NCI-H1930 (cell line): Measurements from ENCODE around the gene OR52E8.

ENCODE experiments used
- DNase-seq, 2 experiments: peaks; one replicate each; lab custom pipeline; 2025; lab: John Stamatoyannopoulos, UW

Gene OR52E8

DNA sequence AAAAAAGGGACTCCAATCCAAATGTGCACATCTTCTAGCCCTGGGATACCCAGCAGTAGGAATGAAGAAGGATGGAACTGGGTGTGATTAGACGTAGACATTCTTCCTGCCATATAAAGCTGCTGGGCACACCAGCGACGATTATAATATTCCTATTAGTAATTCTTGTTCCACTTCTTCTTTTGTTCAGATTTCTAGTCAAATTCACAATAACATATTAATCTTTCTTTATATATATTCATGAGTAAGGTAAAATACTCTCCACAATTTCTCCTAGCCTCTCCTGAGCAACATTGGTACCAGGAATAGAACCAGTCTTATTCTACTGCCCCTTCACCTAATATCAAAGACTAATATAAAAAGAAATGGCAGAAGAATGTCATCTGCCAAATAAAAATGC, at the start of gene OR52E8:
TSS of gene OR52E8 (minus strand) at position 101 of the 400 bp plus-strand sequence. CDS start at position 101, 0 bp downstream.
- no peak for DNase-seq

DNA sequence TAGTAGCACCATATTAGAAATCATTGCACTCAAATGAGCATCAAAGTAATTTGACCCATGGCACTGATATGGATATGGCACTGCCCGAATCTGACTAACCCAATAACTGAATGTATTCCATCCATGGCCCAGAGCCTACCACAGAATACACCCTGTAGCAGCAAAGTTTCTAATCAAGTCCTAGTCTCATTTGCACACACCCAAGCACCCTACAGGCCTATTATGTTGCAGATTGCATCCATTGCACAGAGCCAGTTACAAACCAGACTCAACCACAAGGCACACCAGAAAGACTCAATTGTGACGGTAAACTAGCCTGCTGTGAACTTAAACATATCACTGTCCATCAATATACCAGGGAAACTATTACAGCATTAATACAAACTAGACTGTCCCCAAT, 42.0 kb upstream of the OR52E8 start:
- no peak for DNase-seq

DNA sequence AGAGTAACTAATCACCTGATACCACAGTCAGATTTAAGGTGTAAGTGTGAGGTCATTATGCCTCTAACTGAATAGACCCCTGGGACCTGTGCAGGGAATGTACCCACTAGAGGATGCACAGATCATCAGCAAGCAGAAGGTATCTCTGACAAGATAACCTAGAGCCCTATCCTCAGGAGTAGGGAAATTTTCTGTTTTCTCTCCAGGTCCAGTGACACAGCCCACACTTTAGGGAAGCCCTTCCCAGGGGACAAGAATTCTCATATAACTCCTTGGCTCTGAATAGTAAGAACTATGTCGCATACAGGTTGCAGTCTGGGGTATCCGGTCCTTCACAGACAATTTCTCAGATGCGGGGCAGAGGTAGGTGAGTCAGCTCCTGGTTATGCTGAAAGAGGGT, 35.4 kb upstream of the OR52E8 start, which contains the start of gene OR52E5:
TSS of gene OR52E5 (plus strand) at position 301 of the 400 bp plus-strand sequence. CDS start 7,569 bp downstream, outside the sequence.
- DNase-seq, result no peak

DNA sequence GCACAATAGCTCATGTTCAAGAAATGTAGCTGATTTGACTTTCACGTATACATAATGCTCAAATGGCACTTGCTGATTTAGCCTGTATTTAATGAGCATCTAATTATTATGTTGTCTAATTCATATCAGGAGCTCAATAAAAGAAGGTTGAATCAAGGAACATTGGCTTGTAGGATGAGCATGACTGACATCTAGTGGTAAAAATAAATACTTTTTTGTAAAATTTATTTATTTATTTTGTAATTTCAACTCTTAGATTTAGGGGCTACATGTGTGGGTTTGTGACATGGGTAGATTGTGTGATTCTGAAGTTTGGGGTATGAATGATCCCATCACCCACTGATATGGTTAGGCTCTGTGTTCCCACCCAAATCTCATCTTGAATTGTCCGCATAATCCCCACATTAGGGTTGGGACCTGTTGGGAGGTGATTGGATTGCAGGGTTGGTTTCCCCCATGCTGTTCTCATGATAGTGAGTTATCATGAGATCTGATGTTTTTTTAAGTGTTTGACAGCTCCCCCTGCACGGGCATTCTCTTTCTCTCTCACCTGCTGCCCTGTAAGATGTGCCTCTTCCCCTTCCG, 33.8 kb upstream of the OR52E8 start:
- no peak for DNase-seq

DNA sequence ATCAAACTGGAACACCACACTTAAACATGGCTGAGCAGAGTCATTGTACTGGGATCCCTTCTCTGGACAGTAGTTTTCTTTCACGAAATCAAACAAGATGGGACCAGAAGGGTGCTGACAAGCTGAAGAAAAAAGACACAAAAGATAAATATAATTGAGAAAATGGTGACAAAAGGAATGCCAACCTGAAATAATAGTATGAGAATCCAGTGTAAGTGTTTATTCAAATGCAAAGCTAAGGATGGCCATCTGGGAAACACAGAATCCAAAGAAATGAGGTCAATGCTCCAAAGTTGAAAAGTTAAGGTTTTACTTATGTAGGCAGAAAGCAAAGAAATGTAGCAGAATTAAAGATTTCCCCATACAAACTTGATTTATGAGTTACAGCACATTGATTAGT, 30.2 kb upstream of the OR52E8 start:
- DNase-seq, result no peak

DNA sequence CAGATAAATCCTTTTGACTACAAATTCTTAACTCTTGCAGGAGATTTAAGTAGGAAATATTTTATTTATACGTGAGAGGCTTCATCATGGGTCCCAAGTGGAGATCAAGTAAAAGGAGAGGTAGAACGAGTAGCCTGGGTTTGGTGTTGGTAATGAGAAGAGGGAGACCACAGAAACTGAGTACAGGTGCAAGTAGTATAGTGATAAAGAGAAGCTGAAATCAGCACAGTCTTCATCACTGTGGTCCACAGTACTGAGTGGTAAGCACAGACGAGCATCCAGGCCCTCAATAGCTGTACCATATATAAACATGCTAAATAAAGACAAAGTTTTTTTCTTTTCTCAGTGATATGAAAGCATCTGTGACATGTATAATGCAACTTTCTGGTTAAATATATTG, 29.7 kb upstream of the OR52E8 start:
- DNase-seq, result no peak

DNA sequence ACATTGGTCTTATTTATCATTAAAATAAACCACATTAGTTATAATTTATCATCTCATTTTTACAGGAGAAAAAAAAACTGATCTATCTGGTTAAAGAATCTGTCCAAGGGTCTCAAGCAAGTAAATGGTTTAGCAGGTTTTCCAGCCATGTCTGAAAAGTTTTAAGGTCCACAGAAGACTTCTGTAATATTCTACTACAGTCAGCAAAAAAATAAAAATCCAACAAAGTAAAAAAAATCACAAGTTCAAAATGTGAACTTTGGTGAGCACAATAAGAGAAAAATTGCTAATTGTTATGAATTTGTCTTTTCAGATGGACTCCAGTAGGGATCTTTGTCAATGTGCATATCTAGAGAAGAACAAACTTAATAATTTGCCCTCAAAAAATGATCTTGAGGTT, 24.3 kb upstream of the OR52E8 start:
- DNase-seq, result no peak

DNA sequence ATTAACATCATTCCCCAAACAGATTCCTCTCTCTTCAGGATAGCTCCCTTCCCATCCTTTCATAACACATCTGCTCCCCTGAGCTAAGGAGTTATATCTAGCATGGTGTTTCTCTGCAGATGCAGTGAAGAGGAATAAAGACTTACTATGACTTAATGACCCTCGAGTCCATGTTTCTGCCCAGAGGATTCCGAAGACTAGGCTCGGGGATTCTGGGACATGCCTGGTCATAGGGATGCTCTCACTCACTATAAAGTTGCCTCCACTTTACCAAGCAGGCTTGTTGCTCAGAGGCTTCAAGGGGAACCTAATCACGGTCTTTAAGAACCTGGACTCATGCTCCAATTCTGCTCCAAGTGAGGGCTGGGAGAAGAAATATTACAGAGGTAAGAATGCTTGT, 22.8 kb upstream of the OR52E8 start, which contains the start of gene OR52E4:
TSS of gene OR52E4 (plus strand) at position 301 of the 400 bp plus-strand sequence. CDS start 3,664 bp downstream, outside the sequence.
- no peak for DNase-seq

DNA sequence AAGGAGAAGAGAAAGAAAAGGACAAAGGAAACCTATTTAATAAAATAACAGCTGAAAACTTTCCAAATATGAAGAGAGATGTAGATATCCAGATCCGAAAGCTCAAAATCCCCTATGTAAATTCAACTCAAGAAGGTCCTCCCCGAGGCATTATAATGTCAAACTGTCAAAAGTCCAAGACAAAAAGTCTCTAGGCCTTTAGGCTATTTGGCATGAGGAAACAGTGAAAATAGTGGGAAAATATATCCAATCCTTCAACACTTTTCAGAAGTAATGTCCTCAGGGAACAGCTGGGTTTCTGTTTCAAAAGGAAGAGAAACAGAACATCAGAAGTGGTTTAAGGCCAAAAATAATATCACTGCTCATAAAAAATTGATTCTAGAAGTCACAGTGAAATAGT, 21.1 kb upstream of the OR52E8 start:
- no peak for DNase-seq

DNA sequence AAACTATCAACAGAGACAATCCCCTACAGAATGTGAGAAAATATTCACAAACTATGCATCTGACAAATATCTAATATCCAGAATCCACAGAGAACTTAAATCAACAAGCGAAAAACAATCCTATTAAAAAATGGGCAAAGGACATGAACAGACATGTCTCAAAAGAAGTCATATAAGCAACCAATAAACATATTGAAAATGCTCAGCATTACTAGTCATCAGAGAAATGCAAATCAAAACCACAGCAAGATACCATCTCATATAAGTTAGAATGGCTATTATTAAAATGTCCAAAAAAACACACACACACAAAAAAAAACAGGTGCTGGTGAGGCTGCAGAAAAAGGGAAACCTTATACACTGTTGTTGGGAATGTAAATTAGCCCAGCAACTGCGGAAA, 8.3 kb upstream of the OR52E8 start:
- no peak for DNase-seq

DNA sequence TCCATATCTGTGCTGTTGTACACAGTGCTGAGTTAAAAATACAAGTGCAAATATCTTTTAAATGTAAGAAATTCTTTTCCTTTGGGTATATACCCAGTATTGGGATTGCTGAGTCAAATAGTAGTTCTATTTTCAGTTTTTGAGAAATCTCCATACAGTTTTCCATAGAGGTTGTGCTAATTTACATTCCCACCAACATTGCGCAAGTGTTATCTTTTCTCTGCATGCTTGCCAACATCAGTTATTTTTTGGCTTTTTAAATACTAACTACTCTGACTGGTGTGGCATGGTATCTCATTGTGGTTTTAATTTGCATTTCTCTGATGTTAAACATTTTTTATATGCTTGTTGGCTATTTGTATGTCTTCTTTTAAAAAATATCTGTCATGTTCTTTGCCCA, 6.5 kb downstream of the OR52E8 start:
- no peak for DNase-seq

DNA sequence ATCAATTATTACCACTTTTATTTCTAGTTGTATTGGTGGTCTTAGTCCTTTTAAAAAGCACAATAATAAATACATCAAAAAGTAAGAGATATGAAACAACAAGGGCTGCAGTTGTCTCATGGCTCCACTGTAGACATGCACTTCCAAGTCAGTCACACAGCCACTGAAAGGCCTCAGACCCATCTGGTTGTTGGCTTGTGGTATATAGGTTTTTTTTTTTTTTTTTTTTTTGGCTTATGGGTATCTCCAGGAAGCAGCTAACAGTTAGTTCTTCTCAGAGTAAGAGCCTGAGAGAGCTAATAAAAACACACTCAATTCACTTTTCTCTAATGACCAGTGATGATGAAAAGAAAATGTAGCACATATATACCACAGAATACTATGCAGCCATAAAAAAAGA, 9.8 kb downstream of the OR52E8 start:
- no peak for DNase-seq

DNA sequence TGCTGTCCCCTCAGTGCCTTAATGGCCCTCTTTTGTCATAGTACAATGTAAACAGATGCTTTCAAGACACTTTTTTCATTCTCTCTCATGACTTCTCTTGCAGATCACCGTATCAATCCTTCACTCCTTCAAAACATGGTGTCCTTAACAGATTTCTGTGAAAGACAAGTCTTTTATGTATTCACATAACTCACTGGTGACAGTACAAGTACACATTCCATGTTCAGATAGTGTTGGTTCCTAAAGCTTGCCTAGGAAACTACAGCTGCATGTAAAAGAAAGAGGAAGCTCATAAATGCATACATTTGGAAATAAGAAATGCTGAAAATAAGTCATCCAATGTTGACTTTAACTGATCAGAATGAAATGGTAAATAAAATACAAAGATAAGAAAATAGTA, 10.8 kb downstream of the OR52E8 start:
- no peak for DNase-seq

DNA sequence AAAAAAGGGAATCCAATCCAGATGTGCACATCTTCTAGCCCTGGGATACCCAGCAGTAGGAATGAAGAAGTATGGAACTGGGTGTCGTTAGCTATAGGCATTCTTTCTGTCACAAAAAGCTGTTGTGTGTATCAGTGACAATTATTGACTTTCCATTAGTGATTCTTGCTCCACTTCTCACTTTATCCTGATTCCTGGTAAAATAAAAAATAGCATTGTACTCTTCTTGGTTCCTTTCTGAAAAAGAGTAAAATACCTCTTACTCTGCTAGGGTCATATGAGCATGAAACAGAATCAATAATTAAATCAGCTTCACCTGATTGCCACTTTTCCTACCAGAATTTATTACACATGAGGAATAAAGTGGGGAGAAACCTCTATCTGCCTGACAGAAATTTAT, 15.7 kb downstream of the OR52E8 start, which contains the start of gene OR52E6:
TSS of gene OR52E6 (minus strand) at position 101 of the 400 bp plus-strand sequence. CDS start at position 101, 0 bp downstream.
- DNase-seq, result no peak

DNA sequence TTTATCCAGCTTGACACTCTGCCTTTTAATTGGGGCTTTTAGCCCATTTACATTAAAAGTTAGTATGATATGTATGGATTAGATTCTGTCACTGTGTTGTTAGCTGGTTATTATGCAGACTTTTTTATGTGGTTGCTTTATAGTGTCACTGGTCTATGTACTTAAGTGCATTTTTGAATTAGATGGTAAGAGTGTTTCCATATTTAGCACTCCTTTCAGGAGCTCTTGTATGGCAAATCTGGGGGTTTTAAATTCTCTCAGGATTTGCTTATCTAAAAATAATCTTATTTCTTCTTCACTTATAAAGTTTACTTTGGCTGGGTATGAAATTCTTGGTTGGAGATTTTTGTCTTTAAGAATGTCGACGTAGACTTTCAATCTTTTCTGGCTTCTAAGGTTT, 19.8 kb downstream of the OR52E8 start:
- no peak for DNase-seq

DNA sequence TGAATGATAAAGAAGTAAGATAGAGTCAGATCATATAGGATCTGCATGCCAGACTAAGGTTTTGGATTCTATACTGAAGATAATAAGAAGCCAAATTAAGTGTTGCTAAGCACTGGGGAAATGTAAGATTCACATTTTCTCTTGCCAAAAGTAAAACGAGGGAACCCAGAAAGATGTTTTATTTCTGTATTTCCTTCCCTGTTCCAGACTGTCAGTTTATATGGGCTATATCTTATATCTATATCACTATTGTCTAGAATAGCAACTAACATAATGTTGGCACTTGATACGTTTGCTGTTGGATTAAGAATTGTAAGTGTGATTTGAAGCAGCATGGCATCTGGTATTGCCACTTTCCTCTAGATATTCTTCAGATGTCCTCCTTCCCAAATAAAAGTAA, 24.0 kb downstream of the OR52E8 start:
- no peak for DNase-seq

DNA sequence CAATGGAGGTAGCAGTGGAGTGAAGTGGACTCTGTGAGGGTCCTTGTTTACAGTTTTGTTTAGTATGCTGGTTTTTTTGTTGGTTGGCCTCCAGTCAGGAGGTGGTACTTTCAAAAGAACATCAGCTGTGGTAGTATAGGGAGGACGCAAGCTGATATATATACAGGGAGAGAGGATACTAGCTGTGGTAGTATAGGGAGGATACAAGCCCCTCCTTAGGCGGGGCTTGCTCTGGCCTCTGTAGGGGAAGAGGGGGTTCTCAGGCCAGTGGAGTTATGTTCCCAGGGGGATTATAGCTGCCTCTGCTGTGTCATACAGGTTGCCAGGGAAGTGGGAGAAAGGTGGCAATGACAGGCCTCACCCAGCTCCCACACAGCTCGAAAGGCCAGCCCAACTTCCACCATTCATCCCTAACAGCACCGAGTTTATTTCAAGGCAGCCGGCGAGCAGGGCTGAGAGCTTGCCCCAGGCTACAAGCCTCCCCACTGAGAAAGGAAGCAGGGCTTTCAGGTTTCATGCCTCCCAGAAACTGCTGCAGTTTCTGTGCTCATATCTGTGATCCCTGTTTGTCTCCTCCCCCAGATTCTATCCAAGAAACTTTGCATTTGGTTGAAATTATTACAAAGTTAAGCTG, 26.2 kb downstream of the OR52E8 start:
- DNase-seq, result no peak

DNA sequence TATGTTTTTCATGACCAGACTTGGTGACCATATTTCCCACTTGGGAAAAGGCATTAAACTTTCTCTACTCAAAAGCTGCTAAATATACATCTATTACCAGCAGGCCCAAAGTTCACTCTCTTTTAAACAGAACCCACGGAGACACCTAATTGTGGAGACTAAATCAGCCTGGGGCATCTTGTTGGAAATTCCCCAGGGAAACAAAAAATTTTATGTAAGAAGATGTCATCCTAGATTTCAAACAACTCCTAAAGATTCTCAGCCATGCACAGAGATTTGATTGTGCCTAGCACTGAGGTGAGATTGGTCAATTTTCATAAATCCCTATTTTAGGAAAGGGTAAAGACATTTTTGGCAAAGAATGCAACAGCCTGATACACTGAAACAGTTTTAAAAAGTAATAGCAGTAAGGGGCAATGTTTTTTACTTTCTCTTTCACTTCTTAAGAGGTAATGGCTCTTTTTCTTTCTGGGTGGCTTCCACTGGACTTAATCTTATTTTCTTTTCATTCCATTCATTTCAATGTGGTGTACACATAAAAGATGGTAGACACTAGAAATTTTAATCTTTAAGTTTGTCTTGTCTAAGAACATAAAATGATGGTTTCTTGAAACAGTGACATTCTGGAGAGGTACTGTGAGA, 39.1 kb downstream of the OR52E8 start:
- no peak for DNase-seq

DNA sequence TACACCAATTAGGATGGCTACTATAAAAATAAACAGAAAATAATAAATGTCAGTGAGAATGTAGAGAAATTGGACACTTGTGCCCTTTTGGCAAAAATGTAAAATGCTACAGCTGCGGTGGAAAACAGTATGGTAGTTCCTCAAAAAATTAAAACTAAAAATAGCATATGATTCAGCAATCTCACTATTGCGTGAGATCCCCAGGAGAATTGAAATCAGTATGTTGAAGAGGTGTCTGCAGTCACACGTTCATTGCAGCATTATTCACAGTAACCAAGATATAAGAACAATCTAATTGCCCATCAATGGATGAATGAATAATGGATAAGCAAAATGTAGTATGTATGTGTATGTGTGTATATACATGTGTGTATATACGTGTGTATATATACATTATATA, 42.0 kb downstream of the OR52E8 start:
- no peak for DNase-seq

DNA sequence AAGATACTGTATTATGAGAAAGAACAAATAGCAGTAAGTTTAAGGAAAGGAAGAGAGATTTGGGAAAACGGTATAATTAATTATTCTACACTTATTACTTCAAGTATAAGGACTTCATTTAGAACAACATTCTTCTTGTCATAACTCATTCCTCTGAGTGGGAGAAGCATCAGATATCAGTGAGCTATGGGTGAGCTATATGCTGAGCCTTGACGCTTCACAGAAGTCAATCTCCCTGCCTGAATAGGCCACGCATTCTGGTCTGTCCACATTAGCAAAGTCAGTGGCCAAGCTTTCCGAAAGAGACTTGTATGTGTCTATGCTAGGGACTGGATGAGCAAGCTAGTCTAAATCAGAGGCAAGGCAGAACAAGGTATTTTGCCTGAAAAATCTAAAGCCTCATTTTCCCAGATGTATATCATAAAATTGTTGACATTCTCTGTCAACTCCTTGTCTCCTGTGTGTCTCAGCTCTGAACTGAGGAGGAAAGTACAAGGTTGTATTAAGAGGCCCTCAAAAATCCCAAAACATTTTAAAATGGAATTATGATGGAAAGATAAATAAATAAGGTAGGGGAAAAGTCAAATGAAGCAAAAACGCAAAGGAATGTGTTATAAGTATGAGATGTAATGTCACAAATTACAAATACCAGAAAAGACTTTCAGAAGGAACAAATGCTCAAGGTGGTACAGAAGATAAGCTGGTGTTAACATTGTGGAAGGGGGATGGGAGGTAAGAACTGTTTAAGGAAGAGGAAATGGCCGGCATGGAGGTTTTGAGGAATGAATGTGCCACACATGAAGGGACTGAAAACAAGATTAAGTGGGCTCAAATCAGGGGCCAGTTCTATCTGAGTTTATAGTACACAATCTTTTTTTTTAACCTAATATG, 47.3 kb downstream of the OR52E8 start:
- no peak for DNase-seq

DNA sequence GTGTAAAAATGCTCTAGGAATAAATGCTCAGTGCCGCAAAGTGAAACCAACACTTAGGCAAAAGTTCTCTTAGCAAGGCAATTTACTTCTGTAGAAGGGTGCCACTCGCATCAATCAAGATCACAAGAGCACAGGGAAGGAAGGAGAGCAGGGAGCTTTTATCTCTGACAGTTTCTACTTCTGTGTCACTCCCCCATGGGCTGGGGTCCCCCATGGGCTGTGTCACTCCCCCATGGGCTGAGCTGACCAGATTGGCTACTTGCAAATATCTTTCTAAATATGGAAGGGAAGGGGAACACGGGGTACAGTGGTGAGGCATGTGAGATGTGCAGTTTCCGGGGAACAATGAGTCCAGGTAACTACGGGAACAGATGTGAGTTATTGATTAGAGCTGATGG, 48.4 kb downstream of the OR52E8 start:
- DNase-seq, result no peak

DNA sequence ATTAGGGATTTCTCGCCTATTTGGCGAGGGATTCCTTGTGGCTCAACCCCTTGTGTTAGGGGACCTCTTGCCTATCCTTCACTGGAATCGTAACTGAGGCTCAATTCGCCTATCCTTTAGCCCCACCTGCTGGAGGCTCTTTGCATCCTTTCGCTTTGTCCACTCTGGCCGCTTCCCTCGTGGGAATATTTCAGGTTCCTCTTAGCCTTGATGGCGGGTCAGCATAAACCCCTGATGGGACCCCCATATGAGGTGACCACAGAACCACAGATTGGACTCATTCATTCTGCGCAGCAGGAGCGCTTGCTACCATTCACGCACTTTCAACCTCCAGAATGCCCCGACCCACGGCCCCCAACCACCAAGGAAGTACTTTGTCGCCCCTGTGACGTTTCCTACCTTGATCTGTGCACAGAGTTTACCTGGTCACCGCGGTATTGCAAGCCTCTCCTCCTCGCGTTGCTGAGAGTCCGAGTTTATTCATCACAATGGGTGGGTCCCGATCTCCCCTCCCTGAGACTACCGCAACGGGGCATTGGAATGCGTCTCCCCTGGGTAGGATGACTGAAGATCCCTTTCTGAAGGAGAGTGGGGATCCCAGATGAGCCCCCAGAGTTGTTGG, 48.9 kb downstream of the OR52E8 start, which contains the start of gene OR52N2:
TSS of gene OR52N2 (plus strand) at position 425 of the 622 bp plus-strand sequence. CDS start 11,412 bp downstream, outside the sequence.
- DNase-seq, result peak; percentile 48 to 65
